HCT116 (cell line): ENCODE data around the gene BBS9. TPM values are rescaled to one million over a fixed set of nuclear protein-coding genes. Genes with fewer than 3 reads are reported as not detected.
"Not testable (repeated sequence)": the region's sequence is repeated elsewhere in the genome, so short reads cannot be mapped to it uniquely, and the experiment has no call there.

ENCODE experiments used
- ATAC-seq: fragments of 200-7000 bp; cut with Tn5 transposase; 2 replicates; pipeline ENCODE4 v1.9.1; 2020; ENCODE audit warnings: mild to moderate bottlenecking, moderate library complexity
- BruUV-seq: library from RNA; stranded (reverse); fragments of 400-500 nt; replicated peaks from 2 replicates; lab custom pipeline; 2021; lab: Mats Ljungman, UMichigan
- CTCF ChIA-PET: fragments of 300-600 bp; sonication (Branson Sonifier 250); formaldehyde crosslinking; loops from one replicate; lab custom pipeline; 2021; ENCODE audit warnings: antibody characterized with exemption; lab: Charles Lee
- POLR2A ChIA-PET: fragments of 300-600, 350-600 bp; sonication (Branson Sonifier 250); formaldehyde crosslinking; loops from one replicate; lab custom pipeline; 2021; ENCODE audit warnings: antibody characterized with exemption; lab: Charles Lee
- RAD21 ChIA-PET, 2 experiments: fragments of 300-600 bp; sonication (Branson Sonifier 250); formaldehyde crosslinking; loops; one replicate each; lab custom pipeline; 2023; ENCODE audit warnings: low total read pairs in 2 of 2; ENCODE audit not compliant: uncharacterized antibody in 2 of 2, unreplicated experiment in 2 of 2, low non-redundant PET in 1 of 2; lab: Charles Lee
- DNase-seq: peaks from one replicate; pipeline ENCODE4 v3.0.0-alpha.2; 2010; ENCODE audit warnings: low read depth, low spot score
- H2AFZ ChIP-seq: fragments of 200-600 bp; shearing (Covaris generic), sonication (generic); 2 replicates; pipeline ENCODE4 v1.6.1; 2017; ENCODE audit warnings: low read depth, mixed run types, mixed read lengths, antibody characterized with exemption, low read length; ENCODE audit not compliant: poor library complexity, severe bottlenecking
- H3K27ac ChIP-seq: 2 replicates; pipeline ENCODE4 v1.5.1; 2012; ENCODE audit warnings: low read depth, low read length
- H3K27me3 ChIP-seq: fragments of 200-600 bp; sonication (generic); 2 replicates; pipeline ENCODE4 v1.6.1; 2016; ENCODE audit warnings: mixed run types, low read length, mixed read lengths; ENCODE audit not compliant: insufficient read depth
- H3K36me3 ChIP-seq, 2 experiments: fragments of 200-500 bp in 1 of 2; fragments of 200-600 bp in 1 of 2; sonication (Bioruptor generic) in 1 of 2; sonication (generic) in 1 of 2; 2 replicates each; pipeline versions ENCODE4 v1.5.1 to v1.6.1; 2014 to 2016; ENCODE audit warnings: low read length in 2 of 2, inconsistent platforms in 1 of 2, mixed read lengths in 1 of 2, mixed run types in 1 of 2; ENCODE audit not compliant: insufficient read depth in 2 of 2, control insufficient read depth in 1 of 2
- H3K4me1 ChIP-seq, 2 experiments: fragments of 200-600 bp in 1 of 2; sonication (generic) in 1 of 2; 2 replicates each; pipeline versions ENCODE4 v1.5.1 to v1.6.1; 2012 to 2017; ENCODE audit warnings: low read length in 2 of 2, inconsistent platforms in 1 of 2, mild to moderate bottlenecking in 1 of 2, mixed read lengths in 1 of 2, mixed run types in 1 of 2, moderate library complexity in 1 of 2; ENCODE audit not compliant: insufficient read depth in 2 of 2, control insufficient read depth in 1 of 2
- H3K4me2 ChIP-seq: fragments of 200-600 bp; sonication (generic); 2 replicates; pipeline ENCODE4 v1.6.1; 2017; ENCODE audit warnings: mixed run types, low read length, mixed read lengths
- H3K4me3 ChIP-seq, 2 experiments: fragments of 200-600 bp in 1 of 2; sonication (generic) in 1 of 2; replicated peaks in 1 of 2; 2 replicates each; pipeline ENCODE4 v1.5.1; 2011 to 2016; ENCODE audit warnings: low read length in 2 of 2, control low read depth in 1 of 2, low read depth in 1 of 2, mild to moderate bottlenecking in 1 of 2, mixed read lengths in 1 of 2, mixed run types in 1 of 2
- H3K79me2 ChIP-seq: fragments of 200-600 bp; sonication (generic); 2 replicates; pipeline ENCODE4 v1.6.1; 2017; ENCODE audit warnings: mild to moderate bottlenecking, mixed run types, low read length, moderate library complexity, mixed read lengths; ENCODE audit not compliant: insufficient read depth
- H3K9ac ChIP-seq: fragments of 200-600 bp; sonication (generic); 2 replicates; pipeline ENCODE4 v1.6.1; 2016; ENCODE audit warnings: low read length, mixed read lengths
- H3K9me2 ChIP-seq: fragments of 200-600 bp; sonication (generic), shearing (Covaris generic); 2 replicates; pipeline ENCODE4 v1.6.1; 2017; ENCODE audit warnings: mixed run types, mild to moderate bottlenecking, moderate library complexity; ENCODE audit not compliant: insufficient read depth
- H3K9me3 ChIP-seq, 2 experiments: fragments of 200-500 bp in 1 of 2; fragments of 200-600 bp in 1 of 2; sonication (Bioruptor generic) in 1 of 2; sonication (generic) in 1 of 2; 2 replicates each; pipeline ENCODE4 v1.6.1; 2014 to 2017; ENCODE audit warnings: low read length in 2 of 2, mixed read lengths in 2 of 2, inconsistent platforms in 1 of 2, low read depth in 1 of 2, mild to moderate bottlenecking in 1 of 2, mixed run types in 1 of 2, moderate library complexity in 1 of 2; ENCODE audit not compliant: control insufficient read depth in 1 of 2, insufficient read depth in 1 of 2
- H4K20me1 ChIP-seq: fragments of 200-600 bp; sonication (generic), shearing (Covaris generic); 2 replicates; pipeline ENCODE4 v1.6.1; 2017; ENCODE audit warnings: mixed run types, mild to moderate bottlenecking, moderate library complexity; ENCODE audit not compliant: insufficient read depth
- CBX3 ChIP-seq: IDR thresholded peaks from 2 replicates; pipeline ENCODE4 v1.6.1; 2012; ENCODE audit warnings: low read depth
- CTCF ChIP-seq, 3 experiments: fragments of 200-600 bp in 1 of 3; sonication (generic) in 1 of 3; IDR thresholded peaks in 2 of 3; conservative IDR thresholded peaks in 1 of 3; 2 replicates each; pipeline ENCODE4 v1.5.1; 2012 to 2017; ENCODE audit warnings: low read depth in 2 of 3, low read length in 2 of 3, antibody characterized with exemption in 1 of 3, borderline replicate concordance in 1 of 3, control low read depth in 1 of 3, mild to moderate bottlenecking in 1 of 3, mixed read lengths in 1 of 3, mixed run types in 1 of 3, moderate library complexity in 1 of 3; ENCODE audit not compliant: insufficient read depth in 1 of 3
- EZH2phosphoT487 ChIP-seq: fragments of 200-600 bp; IDR thresholded peaks from 2 replicates; pipeline ENCODE4 v1.6.1; 2018; ENCODE audit warnings: antibody characterized with exemption, borderline replicate concordance
- FOSL1 ChIP-seq: IDR thresholded peaks from 2 replicates; pipeline ENCODE4 v1.6.1; 2012; ENCODE audit warnings: low read depth
- POLR2A ChIP-seq: IDR thresholded peaks from 2 replicates; pipeline ENCODE4 v1.7.0; 2011; ENCODE audit warnings: borderline replicate concordance; ENCODE audit not compliant: insufficient read depth, insufficient read length; ENCODE audit errors: extremely low read depth
- RAD21 ChIP-seq: IDR thresholded peaks from 2 replicates; pipeline ENCODE4 v1.6.1; 2012; ENCODE audit warnings: low read depth, mild to moderate bottlenecking
- TCF7L2 ChIP-seq: IDR thresholded peaks from 2 replicates; pipeline ENCODE4 v1.7.0; 2011; ENCODE audit warnings: borderline replicate concordance, inconsistent platforms; ENCODE audit not compliant: insufficient read depth, insufficient read length; ENCODE audit errors: extremely low read depth
- intact Hi-C: fragments of 100-400 bp; cut with micrococcal nuclease; formaldehyde crosslinking; loops from 2 replicates; pipeline ENCODE4 v1.10.0; 2022
- total RNA-seq: library from RNA; stranded (reverse); gene quantifications from one replicate; pipeline ENCODE4 v1.2.1, GENCODE V29; 2021; ENCODE audit not compliant: unreplicated experiment
- TF ChIP-seq, protein P1 (sequence below): IDR thresholded peaks from 2 replicates; pipeline ENCODE4 v1.6.1; 2012

Gene BBS9
- total RNA-seq, 1 experiment from 2014 or later: 7.1 TPM

DNA sequence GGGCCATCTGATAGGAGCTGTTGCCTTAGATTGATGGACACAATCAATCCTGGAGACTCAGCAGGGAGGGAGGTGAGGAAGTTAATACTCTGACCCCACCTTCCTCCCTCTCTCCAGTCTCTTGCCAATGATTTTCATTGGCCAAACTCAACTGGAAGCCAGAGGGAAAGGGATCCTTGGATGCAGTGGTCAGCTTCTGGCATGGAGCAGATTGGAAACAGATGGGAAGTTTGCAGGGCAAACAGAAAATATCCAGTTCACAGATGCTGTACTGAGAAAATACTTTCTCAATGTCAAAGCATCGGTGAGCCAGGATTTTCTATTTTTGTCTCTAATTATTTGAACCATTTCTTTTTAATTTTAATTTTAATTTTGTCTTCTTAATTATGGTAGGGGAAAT is 170.8 kb downstream of the BBS9 start:
- ChIA-PET POLR2A (no interaction called here), RAD21 (no interaction called here), CTCF (no interaction called here)
- no peak for TF ChIP-seq EZH2phosphoT487
- TF ChIP-seq FOSL1: no peak
- TF ChIP-seq RAD21: no peak
- TF ChIP-seq CBX3: no peak
- no peak for TF ChIP-seq POLR2A
- TF ChIP-seq TCF7L2: no peak
- TF ChIP-seq, protein P1, sequence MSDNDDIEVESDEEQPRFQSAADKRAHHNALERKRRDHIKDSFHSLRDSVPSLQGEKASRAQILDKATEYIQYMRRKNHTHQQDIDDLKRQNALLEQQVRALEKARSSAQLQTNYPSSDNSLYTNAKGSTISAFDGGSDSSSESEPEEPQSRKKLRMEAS: no peak
- no TSS peak for BruUV-seq
- Histone ChIP-seq H3K79me2 (no peaks in the 10 kb centered on the region), H3K9me3 (peaks cover 7 to 10% of the 10 kb centered on the region in 2 experiments; a peak in 1 of 4 replicates), H3K9ac (no peak overlapping the region), H3K4me3 (no peak overlapping the region), H2AFZ (no peak overlapping the region), H3K36me3 (no peaks in the 10 kb centered on the region), H3K4me2 (no peak overlapping the region), H3K27me3 (no peaks in the 10 kb centered on the region), H3K27ac (no peak overlapping the region), H3K4me1 (no peaks in the 10 kb centered on the region), H3K9me2 (no peaks in the 10 kb centered on the region), H4K20me1 (no peaks in the 10 kb centered on the region)
- intact Hi-C loops: no loop called here
- ATAC-seq: no peak
- no peak for DNase-seq

- ChIA-PET CTCF (no interaction called here), RAD21 (no interaction called here), POLR2A (no interaction called here)
- no TSS peak for BruUV-seq
- intact Hi-C loops: no loop called here
- H3K4me2 ChIP-seq: no peak overlapping the region
- no peaks in the 10 kb centered on the region for H3K36me3 ChIP-seq
- H4K20me1 ChIP-seq: no peaks in the 10 kb centered on the region
- no peaks in the 10 kb centered on the region for H3K27me3 ChIP-seq
- no peaks in the 10 kb centered on the region for H3K9me2 ChIP-seq
- ATAC-seq (no peak), DNase-seq (no peak)
- H3K9me3 ChIP-seq: peaks cover 7 to 10% of the 10 kb centered on the region in 2 experiments; a peak in 1 of 4 replicates
- no peaks in the 10 kb centered on the region for H3K79me2 ChIP-seq
- H2AFZ ChIP-seq: no peak overlapping the region
- no peak overlapping the region for H3K4me3 ChIP-seq
- H3K9ac ChIP-seq: no peak overlapping the region
- TF ChIP-seq POLR2A: no peak
- TF ChIP-seq FOSL1: no peak
- TF ChIP-seq CTCF (IDR thresholded peaks at IDR 0.05 in 2 of 3, conservative IDR thresholded peaks at IDR 0.05 in 1 of 3; ENCODE audit: borderline replicate concordance in 1 of 3, insufficient read depth in 1 of 3, low read depth in 2 of 3, low read length in 2 of 3): no peak
- no peak for TF ChIP-seq TCF7L2
- no peaks in the 10 kb centered on the region for H3K4me1 ChIP-seq
- H3K27ac ChIP-seq: no peak overlapping the region
Observed at GRCh38 chr7:33300742-33301141, 171.4 kb downstream of the BBS9 start.

DNA sequence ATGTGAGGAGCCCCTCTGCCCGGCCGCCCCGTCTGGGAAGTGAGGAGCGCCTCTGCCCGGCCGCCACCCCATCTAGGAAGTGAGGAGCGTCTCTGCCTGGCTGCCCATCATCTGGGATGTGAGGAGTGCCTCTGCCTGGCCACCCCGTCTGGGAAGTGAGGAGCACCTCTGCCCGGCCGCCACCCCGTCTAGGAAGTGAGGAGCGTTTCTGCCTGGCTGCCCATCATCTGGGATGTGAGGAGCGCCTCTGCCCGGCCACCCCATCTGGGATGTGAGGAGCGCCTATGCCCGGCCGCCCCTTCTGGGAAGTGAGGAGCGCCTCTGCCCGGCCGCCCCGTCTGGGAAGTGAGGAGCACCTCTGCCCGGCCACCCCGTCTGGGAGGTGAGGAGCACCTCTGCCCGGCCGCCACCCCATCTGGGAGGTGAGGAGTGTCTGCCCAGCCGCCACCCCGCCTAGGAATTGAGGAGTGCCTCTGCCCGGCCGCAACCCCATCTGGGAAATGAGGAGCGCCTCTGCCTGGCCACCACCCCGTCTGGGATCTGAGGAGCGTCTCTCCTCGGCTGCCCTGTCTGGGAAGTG is 174.7 kb downstream of the BBS9 start:
- H3K9me3 ChIP-seq, H3K9ac ChIP-seq, H3K9me2 ChIP-seq, ATAC-seq, H3K4me3 ChIP-seq, BruUV-seq, POLR2A ChIA-PET, H3K4me2 ChIP-seq, H3K27me3 ChIP-seq, H3K4me1 ChIP-seq, H4K20me1 ChIP-seq, CTCF ChIA-PET, H2AFZ ChIP-seq, DNase-seq, H3K36me3 ChIP-seq, intact Hi-C loops, H3K79me2 ChIP-seq, H3K27ac ChIP-seq, RAD21 ChIA-PET: not testable (repeated sequence)
